ENCODE measurements around the gene ERICH4.

The ERICH4 gene

GRCh38 chr19:41421973-41422372 lies 21.0 kb upstream of the ERICH4 start:
- H3K4me3 ChIP-seq (ENCODE audit: low read length), result no peak overlapping the region
- no peaks in the 10 kb centered on the region for H3K27me3 ChIP-seq (ENCODE audit: insufficient read depth, low read length)
- no peak overlapping the region for H2AFZ ChIP-seq (ENCODE audit: low read depth, low read length)
- no peaks in the 10 kb centered on the region for H3K9me3 ChIP-seq (ENCODE audit: low read length)
- H3K4me1 ChIP-seq (ENCODE audit: insufficient read depth, low read length), result peaks cover 7% of the 10 kb centered on the region
- H3K36me3 ChIP-seq (ENCODE audit: insufficient read depth, low read length), result peaks cover 58% of the 10 kb centered on the region

GRCh38 chr19:41422456-41422855 lies 20.5 kb upstream of the ERICH4 start:
- no peaks in the 10 kb centered on the region for H3K27me3 ChIP-seq (ENCODE audit: insufficient read depth, low read length)
- peaks cover 10% of the 10 kb centered on the region for H3K4me1 ChIP-seq (ENCODE audit: insufficient read depth, low read length)
- no peak overlapping the region for H3K4me3 ChIP-seq (ENCODE audit: low read length)
- H3K36me3 ChIP-seq (ENCODE audit: insufficient read depth, low read length), result peaks cover 55% of the 10 kb centered on the region
- no peak overlapping the region for H2AFZ ChIP-seq (ENCODE audit: low read depth, low read length)
- H3K9me3 ChIP-seq (ENCODE audit: low read length), result no peaks in the 10 kb centered on the region

- Histone ChIP-seq H3K4me3 (ENCODE audit: low read length) (no peak overlapping the region), H3K9me3 (ENCODE audit: low read length) (no peaks in the 10 kb centered on the region), H3K27me3 (ENCODE audit: insufficient read depth, low read length) (no peaks in the 10 kb centered on the region), H3K4me1 (ENCODE audit: insufficient read depth, low read length) (peaks cover 15% of the 10 kb centered on the region), H2AFZ (ENCODE audit: low read depth, low read length) (no peak overlapping the region), H3K36me3 (ENCODE audit: insufficient read depth, low read length) (peaks cover 55% of the 10 kb centered on the region)
These were observed 20.0 kb upstream of the ERICH4 start for GRCh38 chr19:41422955-41423354.

- Histone ChIP-seq H3K4me3 (ENCODE audit: low read length) (no peak overlapping the region), H3K36me3 (ENCODE audit: insufficient read depth, low read length) (peaks cover 45% of the 10 kb centered on the region), H3K4me1 (ENCODE audit: insufficient read depth, low read length) (peaks cover 20% of the 10 kb centered on the region), H3K27me3 (ENCODE audit: insufficient read depth, low read length) (no peaks in the 10 kb centered on the region), H3K9me3 (ENCODE audit: low read length) (no peaks in the 10 kb centered on the region), H2AFZ (ENCODE audit: low read depth, low read length) (no peak overlapping the region)
These were observed 18.4 kb upstream of the ERICH4 start for GRCh38 chr19:41424335-41425173.

GRCh38 chr19:41425174-41426115 lies 17.5 kb upstream of the ERICH4 start:
- Histone ChIP-seq H3K27me3 (ENCODE audit: insufficient read depth, low read length) (no peaks in the 10 kb centered on the region), H2AFZ (ENCODE audit: low read depth, low read length) (no peak overlapping the region), H3K4me3 (ENCODE audit: low read length) (no peak overlapping the region), H3K9me3 (ENCODE audit: low read length) (no peaks in the 10 kb centered on the region), H3K36me3 (ENCODE audit: insufficient read depth, low read length) (peaks cover 40% of the 10 kb centered on the region), H3K4me1 (ENCODE audit: insufficient read depth, low read length) (peaks cover 20% of the 10 kb centered on the region)

DNA sequence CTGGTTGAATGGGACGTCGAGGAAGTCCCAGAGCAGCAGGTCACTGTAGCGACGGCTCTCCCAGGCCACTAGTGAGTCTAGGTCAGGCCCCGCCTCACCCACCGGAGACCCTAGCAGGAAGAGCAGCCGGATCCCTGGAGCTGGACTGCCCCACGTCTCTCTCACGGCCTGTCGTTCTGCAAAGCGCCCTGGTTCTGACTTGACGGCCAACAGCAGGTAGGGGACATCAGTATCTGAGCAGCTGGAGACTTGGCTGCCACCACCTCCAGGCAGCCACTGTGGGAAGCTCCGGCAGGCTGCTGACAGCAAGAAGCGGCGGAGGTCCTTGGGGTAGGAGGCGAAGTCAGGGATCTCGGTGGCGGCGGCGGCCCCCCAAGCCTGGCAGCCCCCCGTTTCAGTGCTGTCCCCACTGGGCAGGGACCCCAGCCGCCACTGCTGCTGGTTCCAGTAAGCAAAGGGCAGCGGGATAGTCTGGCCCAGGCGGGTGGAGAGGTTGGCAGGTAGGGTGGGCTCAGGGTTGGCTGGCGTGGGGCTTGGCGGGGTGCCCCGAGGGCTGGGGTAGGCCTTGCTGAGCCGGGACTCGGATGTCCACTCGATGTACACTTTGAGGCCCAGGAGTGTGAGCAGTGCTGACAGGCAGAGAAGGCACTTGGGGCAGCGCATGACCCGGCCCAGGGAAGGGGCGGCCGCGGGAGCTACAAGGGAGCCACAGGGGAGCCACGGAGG lies 16.7 kb upstream of the ERICH4 start:
- H3K4me1 ChIP-seq (ENCODE audit: insufficient read depth, low read length), result peaks cover 20% of the 10 kb centered on the region
- no peaks in the 10 kb centered on the region for H3K9me3 ChIP-seq (ENCODE audit: low read length)
- H3K36me3 ChIP-seq (ENCODE audit: insufficient read depth, low read length), result peaks cover 40% of the 10 kb centered on the region
- no peak overlapping the region for H2AFZ ChIP-seq (ENCODE audit: low read depth, low read length)
- peak overlapping the region; percentile 47 for H3K4me3 ChIP-seq (ENCODE audit: low read length)
- no peaks in the 10 kb centered on the region for H3K27me3 ChIP-seq (ENCODE audit: insufficient read depth, low read length)

DNA sequence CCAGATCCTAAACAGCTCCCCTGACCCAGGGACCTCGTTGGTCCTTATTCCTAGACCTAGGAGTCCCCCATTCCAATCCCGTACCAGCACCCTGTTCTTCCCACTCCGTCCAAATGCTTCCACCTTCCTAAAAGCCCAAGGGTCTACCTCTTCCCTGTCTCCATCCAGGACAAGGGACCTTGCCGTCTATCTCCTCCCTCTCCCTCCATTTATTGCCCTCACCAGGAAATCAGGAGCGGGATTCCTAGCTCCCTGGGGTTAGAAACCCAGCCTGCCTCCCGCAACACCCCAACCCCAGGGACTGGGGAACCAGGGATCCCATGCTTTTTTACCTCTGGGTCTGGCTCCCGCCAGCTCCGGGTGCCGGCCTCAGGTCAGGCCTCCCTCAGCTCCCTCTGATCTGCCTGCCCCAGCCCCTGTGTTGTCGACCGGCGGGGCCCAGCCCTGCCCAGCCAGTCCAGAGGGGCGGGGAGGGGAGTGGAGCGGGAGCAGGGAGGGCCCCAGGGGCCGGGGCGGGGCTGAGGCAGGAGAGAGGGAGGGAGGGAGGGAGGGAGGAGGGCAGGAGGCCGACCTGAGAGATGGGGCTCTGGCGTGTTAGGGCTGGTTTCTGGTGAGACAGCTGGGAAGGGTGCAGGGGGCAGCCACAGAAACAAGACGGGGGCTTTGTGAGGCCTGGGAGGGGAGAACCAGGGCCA lies 15.9 kb upstream of the ERICH4 start, which contains the start of gene B3GNT8:
TSS of gene B3GNT8 (minus strand) at position 423 of the 695 bp plus-strand sequence. CDS start 596 bp downstream, outside the sequence.
- Histone ChIP-seq H3K4me1 (ENCODE audit: insufficient read depth, low read length) (peaks cover 20% of the 10 kb centered on the region), H3K36me3 (ENCODE audit: insufficient read depth, low read length) (peaks cover 39% of the 10 kb centered on the region), H3K9me3 (ENCODE audit: low read length) (no peaks in the 10 kb centered on the region), H3K27me3 (ENCODE audit: insufficient read depth, low read length) (no peaks in the 10 kb centered on the region), H3K4me3 (ENCODE audit: low read length) (peak within 1 kb of the TSS; percentile 47), H2AFZ (ENCODE audit: low read depth, low read length) (no peak within 1 kb of the TSS)

DNA sequence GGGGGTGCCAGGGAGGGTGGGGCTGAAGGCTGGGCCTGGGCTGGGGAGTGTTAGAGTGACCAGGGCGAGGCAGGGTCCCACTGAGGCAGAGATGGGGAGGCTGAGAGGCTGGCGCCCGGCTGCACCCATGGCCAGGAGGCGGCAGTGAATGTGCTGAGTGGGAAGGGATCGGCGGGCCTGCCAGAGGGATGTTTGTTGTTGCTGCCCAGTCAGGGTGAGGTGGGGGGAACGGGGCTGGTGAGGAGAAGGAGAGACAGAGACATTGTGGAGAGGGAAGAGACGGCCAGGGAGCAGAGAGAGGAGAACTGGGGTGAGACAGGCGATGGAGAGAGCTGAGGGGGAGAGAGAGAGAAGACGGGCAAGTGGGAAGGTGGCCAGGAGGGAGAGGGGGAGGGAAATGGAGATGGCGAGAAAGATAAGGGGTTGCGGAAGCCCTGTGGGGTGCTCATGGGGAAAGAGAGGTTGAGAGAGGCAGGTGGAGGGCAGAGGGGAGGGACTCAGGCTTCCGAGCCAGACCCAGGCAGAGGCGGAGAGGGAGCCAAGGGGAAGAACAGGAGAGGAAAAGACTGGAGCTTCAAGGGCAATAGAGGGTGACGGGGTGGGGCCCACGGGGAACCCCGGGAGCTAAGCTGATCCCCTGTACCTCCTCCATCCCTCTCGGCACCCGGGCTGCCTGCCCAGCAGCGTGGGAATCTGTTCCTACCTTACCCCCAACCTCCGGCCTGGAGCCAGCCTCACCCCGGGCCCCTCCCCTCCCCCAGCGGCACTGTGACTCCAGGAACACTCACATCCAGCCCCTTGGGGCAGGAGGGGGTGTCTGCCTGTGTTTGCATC lies 15.1 kb upstream of the ERICH4 start:
- Histone ChIP-seq H3K4me3 (ENCODE audit: low read length) (no peak overlapping the region), H3K27me3 (ENCODE audit: insufficient read depth, low read length) (no peaks in the 10 kb centered on the region), H3K36me3 (ENCODE audit: insufficient read depth, low read length) (peaks cover 38% of the 10 kb centered on the region), H2AFZ (ENCODE audit: low read depth, low read length) (no peak overlapping the region), H3K9me3 (ENCODE audit: low read length) (no peaks in the 10 kb centered on the region), H3K4me1 (ENCODE audit: insufficient read depth, low read length) (peaks cover 20% of the 10 kb centered on the region)

DNA sequence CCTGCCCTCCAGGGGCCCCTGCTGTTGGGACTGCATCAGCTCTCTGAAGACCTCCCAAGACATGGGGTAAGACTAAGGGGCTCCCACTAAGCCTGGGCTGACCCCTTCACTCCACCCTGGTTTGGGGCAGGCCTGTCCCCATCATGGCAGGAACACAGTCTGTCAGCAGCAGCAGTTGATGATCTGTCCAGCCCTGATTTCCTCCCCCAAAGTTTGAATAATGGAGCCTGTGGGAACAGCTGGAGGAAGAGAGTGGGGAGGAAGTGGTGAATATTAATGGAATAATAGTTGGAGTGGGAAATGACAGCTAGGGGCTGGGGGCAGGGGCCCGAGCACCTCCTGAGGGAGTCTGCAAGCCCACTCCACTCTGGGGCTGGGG lies 14.5 kb upstream of the ERICH4 start:
- no peak overlapping the region for H3K4me3 ChIP-seq (ENCODE audit: low read length)
- no peak overlapping the region for H2AFZ ChIP-seq (ENCODE audit: low read depth, low read length)
- H3K36me3 ChIP-seq (ENCODE audit: insufficient read depth, low read length), result peaks cover 40% of the 10 kb centered on the region
- no peaks in the 10 kb centered on the region for H3K9me3 ChIP-seq (ENCODE audit: low read length)
- H3K27me3 ChIP-seq (ENCODE audit: insufficient read depth, low read length), result no peaks in the 10 kb centered on the region
- peaks cover 20% of the 10 kb centered on the region for H3K4me1 ChIP-seq (ENCODE audit: insufficient read depth, low read length)

- Histone ChIP-seq H2AFZ (ENCODE audit: low read depth, low read length) (no peak overlapping the region), H3K36me3 (ENCODE audit: insufficient read depth, low read length) (peaks cover 27% of the 10 kb centered on the region), H3K27me3 (ENCODE audit: insufficient read depth, low read length) (no peaks in the 10 kb centered on the region), H3K9me3 (ENCODE audit: low read length) (no peaks in the 10 kb centered on the region), H3K4me1 (ENCODE audit: insufficient read depth, low read length) (peaks cover 20% of the 10 kb centered on the region), H3K4me3 (ENCODE audit: low read length) (no peak overlapping the region)
These were observed 12.0 kb upstream of the ERICH4 start for GRCh38 chr19:41430922-41431321.

GRCh38 chr19:41431426-41432386 lies 11.2 kb upstream of the ERICH4 start:
- no peak overlapping the region for H3K4me3 ChIP-seq (ENCODE audit: low read length)
- H3K4me1 ChIP-seq (ENCODE audit: insufficient read depth, low read length), result peaks cover 16% of the 10 kb centered on the region
- H3K9me3 ChIP-seq (ENCODE audit: low read length), result no peaks in the 10 kb centered on the region
- H3K36me3 ChIP-seq (ENCODE audit: insufficient read depth, low read length), result peaks cover 27% of the 10 kb centered on the region
- H3K27me3 ChIP-seq (ENCODE audit: insufficient read depth, low read length), result no peaks in the 10 kb centered on the region
- no peak overlapping the region for H2AFZ ChIP-seq (ENCODE audit: low read depth, low read length)

All from neuron (in vitro differentiated cells).